HG03039 (cell line): ENCODE data around the gene RBPJ.

Experiments
- ATAC-seq: cut with Tn5 transposase; IDR thresholded peaks from one replicate; pipeline ENCODE4 v1.9.1; 2021; ENCODE audit warnings: mild to moderate bottlenecking, moderate library complexity; ENCODE audit not compliant: unreplicated experiment

RBPJ gene

DNA sequence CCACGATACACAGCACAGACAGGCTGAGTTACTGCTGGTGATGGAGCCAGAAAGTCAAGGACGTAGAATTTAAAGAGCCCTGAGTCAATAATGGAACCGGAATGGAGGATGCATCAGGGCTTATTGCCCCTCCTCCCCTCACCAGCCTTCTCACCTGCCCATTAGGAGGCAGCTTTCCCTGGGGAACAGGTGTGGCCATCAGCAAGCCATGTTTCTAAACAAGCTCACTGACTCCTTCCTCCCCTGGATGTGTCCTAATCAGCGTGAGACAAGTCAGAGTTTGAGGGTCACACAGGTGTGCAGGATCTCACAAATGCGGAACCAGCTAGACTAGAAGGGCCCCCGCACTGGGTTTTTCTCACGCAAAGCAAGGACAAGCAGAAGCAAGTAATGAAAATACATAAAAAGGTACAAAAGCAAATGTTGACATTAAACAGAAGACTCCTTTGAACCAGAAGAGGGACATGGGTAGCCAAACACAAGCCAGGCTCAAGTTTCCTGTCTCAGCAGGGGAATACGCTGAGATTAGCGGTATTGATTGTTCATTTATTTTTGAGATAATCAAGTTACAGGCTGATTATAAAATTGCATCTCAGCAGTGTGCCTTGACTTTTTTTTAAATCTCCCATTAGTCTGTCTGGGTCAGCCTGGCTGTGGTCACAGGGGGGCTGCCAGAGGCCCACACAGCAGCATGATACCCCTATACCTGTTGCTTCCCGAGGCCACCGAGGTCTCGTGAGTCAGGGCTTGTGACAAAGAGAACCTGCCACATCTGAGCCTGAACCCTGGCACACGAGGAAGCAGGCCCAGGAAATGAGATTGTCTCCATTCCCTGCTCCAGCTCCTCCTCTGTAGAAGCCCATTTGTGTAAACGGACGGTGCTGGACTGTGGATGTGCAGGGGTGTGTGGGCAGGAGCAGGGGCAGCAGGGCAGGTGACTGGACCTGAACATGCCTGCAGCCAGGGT lies 132.0 kb downstream of the RBPJ start:
- ATAC-seq = no peak

DNA sequence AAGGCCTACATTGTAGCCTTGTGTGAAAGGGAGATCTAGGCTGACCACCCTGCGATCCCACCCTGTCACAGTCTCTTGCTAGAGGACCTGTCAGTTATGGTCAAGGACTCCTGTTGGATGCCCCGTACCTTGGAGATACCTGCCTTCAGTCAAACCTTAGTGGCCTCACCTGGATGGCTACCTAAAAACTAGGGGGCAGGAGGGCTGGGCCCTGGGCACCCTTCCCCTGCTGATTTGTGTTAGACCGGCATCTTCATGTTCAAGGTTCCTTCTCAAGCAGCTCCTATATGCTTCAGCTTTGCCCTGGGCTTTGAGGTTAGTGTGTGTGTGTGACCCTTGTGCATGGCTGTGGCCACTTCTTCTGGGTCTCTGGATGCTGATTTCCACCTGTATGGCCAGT lies 134.1 kb downstream of the RBPJ start:
- no peak for ATAC-seq

DNA sequence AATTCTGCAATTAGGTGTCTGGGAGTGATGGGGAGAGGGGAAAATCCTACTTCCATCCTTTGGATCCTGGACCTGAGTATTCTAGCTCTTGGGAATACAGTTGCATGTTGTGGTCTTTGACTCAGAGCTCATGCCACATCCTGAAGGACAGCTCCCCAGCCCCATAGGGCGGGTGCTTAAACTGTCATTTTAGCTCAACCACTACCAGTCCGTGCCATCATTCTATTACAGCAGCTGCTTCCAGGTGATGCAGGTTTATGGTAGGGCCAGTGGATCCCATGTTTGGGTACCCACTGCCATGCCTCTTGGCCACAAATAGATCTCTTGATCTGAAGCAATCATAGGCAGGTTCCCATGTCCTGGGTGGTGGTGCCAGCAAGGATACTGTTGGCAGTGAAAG lies 134.8 kb downstream of the RBPJ start:
- ATAC-seq = no peak

DNA sequence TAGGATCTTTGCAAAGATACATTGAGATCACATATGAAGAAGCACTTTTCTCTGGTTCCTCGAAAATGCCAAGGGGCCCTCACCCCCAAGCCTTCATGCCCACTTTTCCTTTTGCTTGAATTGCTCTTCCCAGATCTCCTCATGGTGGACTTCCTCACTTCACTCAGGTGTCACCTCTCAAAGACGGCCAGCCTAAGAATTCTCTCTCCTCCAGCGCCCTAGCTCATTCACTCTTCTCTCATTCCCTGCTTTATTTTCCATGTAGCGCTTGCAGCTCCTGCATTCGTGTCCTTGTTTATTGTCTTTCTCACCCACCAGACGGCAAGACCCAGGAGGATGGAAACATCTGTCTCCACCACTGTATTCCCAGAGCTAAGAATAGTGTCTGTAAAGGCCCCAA lies 136.6 kb downstream of the RBPJ start:
- no peak for ATAC-seq

DNA sequence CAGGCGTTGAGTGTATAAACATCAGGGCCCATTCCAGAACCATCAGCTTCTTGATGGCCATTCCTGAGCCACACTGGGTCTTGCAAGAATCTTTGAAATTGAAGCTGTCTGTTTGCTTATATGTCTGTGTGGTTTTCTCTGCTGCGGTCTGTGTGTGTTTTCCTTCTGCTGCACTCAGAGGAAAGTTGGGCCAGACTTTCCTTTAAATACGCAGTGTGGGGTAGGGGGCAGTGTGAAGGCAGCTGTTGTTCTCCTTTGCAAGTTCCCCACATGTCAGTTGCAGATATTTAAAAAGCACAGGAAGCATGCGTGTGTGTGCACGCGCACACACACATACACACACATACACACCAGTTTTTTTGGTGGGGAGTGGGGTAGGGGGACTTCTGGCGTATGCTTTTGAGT lies 137.3 kb downstream of the RBPJ start:
- ATAC-seq = no peak

DNA sequence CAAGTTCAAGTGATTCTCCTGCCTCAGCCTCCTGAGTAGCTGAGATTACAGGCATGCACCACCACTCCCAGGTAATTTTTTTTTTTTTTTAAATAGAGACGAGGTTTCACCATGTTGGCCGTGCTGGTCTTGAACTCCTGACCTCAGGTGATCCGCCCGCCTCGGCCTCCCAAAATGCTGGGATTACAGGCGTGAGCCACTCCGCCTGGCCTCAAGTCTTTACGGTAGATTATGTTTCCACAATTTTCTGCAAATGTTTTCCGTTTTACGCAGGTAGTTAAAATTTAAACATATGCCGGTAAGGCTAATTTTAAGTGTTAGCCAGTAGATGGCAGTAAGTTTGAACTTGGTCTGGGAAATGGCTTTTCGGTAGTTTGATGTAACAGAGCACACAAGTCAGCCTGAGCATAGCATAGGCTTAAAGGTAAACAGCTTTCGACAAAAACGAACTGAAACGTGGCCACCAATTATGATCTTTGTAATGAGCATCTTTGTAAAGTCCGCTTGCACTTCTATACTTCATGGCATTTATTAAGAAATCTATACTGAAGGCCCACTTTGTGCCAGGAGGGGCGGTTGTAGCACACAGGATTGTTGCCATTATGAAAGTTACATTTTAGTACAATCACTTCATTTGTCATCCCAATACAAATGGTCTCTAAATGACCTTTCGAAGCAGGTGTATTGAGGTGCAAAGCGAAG lies 138.4 kb downstream of the RBPJ start:
- peak; percentile 56 for ATAC-seq

DNA sequence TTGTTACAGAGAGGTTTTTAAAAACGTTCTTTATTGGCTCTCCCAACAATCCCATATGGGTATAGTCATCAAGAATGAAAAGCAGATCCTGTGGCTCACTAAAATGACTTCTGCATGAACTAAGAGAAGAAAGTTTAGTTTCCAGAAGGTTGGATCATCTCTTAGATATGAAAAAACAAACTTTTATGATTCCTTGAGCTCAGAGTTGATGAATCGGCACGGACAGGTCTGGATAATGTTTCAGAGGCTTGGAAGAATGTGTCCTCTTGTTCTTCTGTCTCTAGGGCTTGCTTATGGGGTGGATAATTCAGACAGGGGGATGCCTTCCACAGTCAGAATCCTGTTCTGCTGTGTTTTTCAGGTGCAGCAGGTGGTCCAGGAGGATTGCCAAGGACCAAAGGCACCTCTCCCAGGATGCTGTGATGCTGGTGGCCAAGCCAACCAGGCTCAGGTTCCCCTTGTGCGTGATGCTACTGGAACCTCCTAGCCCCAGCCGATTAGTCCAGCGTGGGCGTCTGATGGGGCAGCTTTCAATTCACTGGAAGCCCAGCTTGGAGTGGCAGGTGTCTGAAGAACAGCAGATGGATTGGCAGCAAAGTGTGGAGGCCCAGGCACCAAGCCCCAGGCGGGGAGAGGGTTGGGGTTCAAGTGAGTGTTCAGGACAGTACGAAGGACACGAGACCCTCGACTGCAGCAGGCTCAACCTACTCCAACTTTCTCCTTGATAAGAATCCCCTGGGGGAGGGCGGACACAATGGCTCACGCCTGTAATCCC lies 139.1 kb downstream of the RBPJ start:
- ATAC-seq = no peak

DNA sequence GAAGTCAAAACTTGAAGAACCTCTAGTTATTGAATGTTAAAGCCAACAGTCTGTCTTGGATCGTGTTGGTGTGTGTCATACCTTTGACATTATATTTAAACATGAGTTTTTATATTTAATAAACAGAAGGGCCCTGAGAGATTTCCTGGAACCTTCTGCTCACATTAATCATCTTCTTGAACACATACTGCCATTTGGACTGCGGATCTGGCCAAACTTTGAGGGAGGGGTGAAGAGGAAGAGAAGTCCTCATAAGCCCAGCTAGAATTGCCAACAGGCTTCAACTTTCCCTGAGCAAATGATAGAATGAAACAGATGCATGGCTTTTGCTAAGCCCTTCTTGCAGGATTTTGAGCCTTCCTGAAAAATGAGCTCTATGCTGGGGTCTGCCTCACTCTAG lies 142.1 kb downstream of the RBPJ start:
- ATAC-seq = no peak

DNA sequence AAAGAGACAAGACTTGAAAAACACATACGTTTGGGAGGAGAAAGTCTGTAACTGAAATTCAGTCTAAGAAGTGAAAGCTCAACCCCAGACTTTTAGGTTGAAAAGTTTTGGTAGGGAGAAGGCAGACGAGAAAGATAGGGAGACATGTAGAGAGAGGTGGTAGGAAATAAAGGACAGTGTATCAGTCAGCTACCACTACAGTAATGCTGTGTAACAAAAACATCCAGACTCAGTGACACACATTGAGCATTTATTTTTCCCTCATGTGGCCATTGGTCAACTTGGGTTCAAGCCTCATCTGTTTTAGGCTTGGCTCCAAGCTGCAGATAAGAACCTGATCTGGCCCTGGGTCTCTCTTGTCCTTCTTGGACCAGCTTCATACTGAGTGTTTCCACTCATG lies 142.6 kb downstream of the RBPJ start:
- no peak for ATAC-seq

DNA sequence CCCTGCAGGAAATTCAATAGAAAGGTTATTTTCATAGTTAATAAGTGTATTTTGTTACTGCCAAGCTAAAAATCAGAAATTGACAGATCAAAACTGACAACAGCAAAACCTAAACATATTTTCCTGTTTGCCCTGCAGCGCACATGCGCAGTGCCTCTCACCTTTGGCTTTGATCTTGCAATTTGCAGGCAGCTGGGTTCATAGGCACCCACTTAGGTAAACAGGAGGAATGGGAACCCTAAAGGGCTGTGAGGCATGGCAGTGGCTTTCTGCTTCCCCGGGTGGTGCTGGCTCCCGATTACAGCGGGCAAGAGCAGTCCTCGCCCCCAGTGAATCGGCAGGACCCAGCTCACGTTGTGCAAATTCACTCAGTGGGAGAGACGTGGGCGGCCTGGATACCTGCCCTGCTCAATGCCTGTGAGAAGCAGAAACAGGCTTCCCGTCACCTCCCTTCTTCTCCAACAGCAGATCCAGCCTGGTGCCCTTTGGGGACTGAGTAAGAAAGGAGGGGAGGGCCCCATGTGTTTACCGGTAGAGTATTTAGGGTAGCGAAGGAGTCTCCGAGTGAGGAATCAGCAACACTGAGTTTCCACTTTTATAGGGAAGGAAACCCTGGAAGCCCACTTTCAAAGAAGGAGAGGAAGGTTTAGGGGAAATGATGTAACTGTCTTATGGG lies 143.7 kb downstream of the RBPJ start:
- ATAC-seq = no peak

DNA sequence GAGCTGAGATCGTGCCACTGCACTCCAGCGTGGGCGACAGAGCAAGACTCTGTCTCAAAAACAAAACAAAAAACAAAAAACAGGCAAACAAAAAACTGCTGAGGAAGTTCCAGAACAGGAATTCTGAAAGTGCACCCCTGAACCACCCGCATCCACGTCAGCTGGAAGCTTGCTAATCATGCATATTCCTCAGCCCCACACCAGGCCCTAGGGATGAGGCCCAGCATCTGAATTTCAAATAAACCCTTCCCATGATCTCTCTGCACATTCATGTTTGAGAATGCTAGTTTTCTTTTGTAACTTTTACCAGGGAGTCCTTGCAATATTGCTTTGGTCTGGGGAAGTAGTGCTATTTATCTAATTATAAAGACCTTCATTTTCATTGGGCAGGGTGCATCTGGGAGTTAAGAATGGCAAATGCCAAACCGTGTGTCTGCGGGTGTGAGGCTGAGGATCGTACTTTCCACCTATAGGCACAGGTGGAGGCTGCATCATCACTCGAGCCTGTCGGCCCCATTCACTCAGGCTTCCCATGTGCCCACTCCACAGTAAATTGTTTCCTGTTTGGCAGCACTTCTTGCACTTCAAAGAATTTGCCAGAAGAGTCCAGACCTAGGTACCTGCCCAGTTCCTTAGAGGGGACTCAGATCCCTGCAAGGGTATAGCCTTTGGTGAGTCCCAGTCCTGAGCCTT lies 145.9 kb downstream of the RBPJ start:
- ATAC-seq = no peak

DNA sequence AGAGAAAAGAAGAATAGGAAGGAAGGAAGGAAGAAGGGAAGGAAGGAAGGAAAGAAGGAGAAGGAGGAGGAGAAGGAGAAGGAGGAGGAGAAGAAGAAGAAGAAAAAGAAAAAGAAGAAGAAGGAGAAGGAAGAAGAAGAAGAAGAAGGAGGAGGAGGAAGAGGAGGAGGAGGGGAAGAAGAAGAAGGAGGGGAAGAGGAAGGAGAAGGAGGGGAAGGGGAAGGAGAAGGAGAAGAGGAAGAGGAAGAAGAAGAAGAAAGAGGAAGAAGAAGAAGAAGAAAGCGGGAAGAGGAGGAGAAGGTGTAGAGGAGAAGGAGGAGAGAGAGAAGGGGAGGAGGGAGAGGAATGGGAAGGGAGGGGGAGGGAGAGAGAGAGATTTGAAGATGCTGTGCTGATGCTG lies 146.9 kb downstream of the RBPJ start:
- no peak for ATAC-seq

DNA sequence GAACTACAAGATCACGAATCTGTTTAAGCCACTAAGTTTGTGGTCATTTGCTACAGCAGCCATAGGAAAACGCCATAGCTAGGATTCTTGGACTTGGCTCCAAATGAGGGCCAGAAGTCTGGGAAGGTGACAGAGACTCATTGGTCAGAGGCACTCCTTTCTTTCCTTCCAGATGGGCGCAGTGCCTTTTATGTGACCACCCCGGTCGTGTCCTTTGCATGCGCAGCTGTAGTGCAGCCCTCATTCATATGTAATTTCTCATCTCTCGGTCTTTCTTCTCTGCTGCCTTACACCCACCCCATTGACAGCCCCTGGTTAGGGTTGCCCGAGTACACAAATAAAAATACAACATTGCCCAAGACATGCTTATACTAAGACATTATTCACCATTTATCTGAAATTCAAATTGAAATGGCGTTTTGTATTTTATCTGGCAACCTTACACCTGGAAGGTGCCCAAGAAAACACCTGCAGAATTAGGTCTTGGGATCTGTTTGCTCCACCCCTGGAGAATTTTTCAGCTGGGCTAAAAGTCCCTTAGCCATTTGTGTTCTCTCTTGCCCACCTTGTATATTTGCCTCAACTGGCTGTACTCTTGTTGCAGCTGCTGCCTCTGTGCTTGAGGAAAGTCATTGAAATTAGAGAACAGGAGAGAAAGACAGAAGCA lies 147.6 kb downstream of the RBPJ start:
- ATAC-seq = no peak

DNA sequence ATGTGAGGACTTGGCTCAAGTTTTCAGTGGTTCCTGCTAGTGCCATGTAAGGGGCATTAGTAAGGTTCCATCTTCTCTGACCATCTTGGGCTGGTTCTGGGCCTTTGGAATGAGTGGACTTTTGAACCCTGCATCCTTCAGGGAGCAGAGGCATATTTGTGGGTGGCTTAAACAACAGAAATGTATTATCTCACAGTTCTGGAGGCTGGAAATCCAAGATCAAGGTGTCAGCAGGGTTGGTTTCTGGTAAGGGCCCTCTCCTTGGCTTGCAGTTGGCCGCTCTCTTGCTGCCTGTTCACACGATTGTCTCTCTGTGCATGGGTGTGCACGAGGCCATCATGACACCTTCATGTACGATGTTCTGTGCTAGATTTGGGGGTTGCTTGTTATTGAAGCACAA lies 148.2 kb downstream of the RBPJ start:
- no peak for ATAC-seq

DNA sequence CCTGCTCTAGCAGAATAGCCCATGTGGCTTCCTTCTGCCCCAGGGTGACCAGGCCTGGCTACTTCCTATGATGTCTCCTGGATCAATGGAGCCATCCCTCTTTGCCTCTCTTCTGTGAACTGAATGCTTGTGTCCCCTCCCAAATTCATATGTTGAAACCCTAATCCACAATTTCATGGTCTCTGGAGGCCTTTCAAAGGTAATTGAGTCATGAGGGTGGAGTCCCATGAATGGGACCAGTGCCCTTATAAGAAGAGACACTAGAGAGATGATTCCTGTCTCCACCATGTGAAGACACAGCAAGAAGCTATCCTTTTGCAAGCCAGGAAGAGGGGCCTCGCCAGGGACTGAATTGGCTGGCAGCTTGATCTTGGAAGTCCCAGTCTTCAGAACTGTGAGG lies 151.1 kb downstream of the RBPJ start:
- ATAC-seq = no peak

DNA sequence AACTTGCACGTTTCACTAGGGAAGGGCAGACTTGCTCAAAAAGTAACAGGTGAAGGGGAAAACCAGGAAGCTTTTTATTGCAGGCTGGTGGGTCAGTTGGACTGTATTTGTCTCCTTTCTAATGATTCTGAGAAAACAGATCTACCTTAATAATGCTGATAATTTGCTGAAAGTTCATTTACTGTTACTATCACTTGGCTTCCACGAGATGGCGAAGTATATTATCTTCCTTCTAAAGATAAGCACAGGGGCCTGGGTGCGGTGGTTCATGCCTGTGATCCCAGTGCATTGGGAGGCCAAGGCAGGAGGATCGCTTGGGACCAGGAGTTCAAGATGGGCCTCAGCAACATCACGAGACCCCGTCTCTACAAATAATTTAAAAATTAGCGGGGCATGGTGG lies 153.1 kb downstream of the RBPJ start:
- no peak for ATAC-seq

DNA sequence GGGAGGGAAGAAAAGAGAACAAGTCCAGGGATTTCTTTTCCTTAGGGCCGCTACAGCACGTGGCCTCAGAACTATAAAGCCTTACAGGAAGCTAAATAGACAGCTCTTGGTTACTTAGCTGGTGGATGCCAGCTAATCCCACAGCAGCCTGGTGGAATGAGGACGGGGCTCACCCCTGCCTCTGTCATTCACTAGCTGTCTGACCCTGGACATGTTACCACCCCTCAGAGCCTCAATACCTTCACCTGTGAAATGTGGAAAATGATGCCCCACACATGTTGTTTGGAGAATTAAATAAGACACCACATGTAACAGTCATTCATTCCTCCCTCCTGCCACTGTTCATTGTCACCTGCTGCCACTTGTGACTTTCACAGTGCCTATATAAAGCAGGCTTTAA lies 153.7 kb downstream of the RBPJ start:
- no peak for ATAC-seq

DNA sequence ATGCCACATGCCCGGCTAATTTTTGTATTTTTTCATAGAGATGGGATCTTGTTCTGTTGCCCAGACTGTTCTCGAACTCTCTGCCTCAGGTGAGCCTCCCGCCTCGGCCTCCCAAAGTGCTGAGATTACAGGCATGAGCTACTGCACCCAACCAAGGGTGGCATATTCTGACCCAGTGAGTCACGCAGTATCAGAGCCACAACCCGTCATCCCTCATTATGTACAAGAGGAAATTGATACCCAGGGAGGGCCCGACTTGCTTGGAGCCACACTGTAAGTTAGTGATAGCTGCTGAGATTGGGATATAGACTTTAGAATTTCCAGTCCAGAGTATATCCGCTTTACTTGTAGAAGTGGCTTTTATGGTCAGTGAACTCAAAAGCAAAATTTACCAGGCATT lies 154.9 kb downstream of the RBPJ start:
- ATAC-seq = no peak

DNA sequence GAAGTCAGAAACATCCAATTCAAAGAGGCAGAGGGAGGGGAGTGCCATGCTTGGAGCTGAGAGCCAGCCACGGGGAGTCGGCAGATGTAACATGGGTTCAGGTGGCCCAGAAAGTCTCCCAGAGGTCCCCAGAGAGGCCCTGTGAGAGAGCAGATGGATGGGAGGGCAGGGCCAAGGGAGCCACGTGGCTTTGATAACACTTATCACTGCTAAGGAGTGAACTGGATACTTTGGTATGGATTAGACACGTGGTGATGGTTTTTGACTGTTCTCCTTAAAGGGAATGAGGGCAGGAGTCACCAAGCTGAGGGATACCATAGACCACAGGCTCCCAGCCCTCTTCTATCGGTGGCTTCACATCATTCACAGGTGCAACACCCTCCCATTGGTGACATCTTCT lies 155.7 kb downstream of the RBPJ start:
- ATAC-seq = no peak

DNA sequence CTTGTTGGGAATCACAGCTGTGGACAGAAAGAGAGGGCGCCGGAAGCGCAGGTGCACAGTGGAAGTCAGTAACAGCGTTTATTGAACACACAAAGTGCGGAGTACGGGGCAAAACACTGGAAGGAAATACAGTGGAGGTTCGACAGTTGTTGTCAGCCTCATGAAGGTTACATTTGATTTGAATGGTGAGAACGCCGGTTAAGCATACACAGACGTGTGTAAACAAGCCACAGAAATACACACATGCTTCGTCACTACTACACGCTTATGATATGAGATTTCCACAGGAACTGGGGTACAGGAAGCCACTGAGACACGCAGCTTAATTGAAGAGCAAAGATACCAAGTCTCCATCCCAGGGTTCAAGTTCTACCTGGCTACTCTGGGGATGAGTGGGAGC lies 157.5 kb downstream of the RBPJ start:
- no peak for ATAC-seq
